Measurements from ENCODE around the gene KRT1. TPM values are rescaled to one million over a fixed set of nuclear protein-coding genes. Genes with fewer than 3 reads are reported as not detected.

KRT1 gene
- total and polyA plus RNA-seq, 2 donors (not counting 1 experiment from before 2014, with no cell fraction given): not detected

- ChIA-PET POLR2A (no interaction called here), CTCF (no interaction called here)
- peaks cover 0 to 5% (median 3%) of the 10 kb centered on the region in 3 donors for H3K9me3 ChIP-seq (ENCODE audit: control extremely low read depth in 1 of 3, control insufficient read depth in 2 of 3, insufficient read depth in 1 of 3, low read length in 2 of 3)
- 88% methylated on average over 7 of the region's 8 CpGs for WGBS (ENCODE audit: insufficient coverage)
- H3K27ac Mint-ChIP-seq: no peak overlapping the region
- H3K4me3 ChIP-seq (ENCODE audit: control extremely low read depth in 1 of 5, extremely low read depth in 1 of 5, insufficient read depth in 1 of 5, low read depth in 2 of 5, low read length in 4 of 5): no peak overlapping the region
- H3K27me3 Mint-ChIP-seq: peaks cover 22% of the 10 kb centered on the region
- no peak for ATAC-seq (ENCODE audit: low read depth)
- H3K9me3 Mint-ChIP-seq (ENCODE audit: insufficient read depth): no peaks in the 10 kb centered on the region
- no peak overlapping the region for H2AFZ ChIP-seq (ENCODE audit: insufficient read depth, low read depth, low read length, poor library complexity, severe bottlenecking)
- peaks cover 0 to 8% (median 0%) of the 10 kb centered on the region in 4 experiments for H3K27me3 ChIP-seq (replicated peaks in 1 of 4; ENCODE audit: control extremely low read depth in 1 of 4, control insufficient read depth in 3 of 4, insufficient read depth in 4 of 4, low read length in 3 of 4)
- H3K4me1 ChIP-seq (ENCODE audit: control insufficient read depth in 2 of 2, insufficient read depth in 2 of 2, low read length in 2 of 2): no peaks in the 10 kb centered on the region
- H3K4me3 Mint-ChIP-seq: no peak overlapping the region
- no peak overlapping the region for H3K9ac ChIP-seq (ENCODE audit: low read length)
- DNase-seq: no peak
- H3K4me2 ChIP-seq (replicated peaks; ENCODE audit: low read depth, low read length, poor library complexity, severe bottlenecking): no peak overlapping the region
- H3K79me2 ChIP-seq (ENCODE audit: control insufficient read depth, insufficient read depth, low read length): no peaks in the 10 kb centered on the region
- no peaks in the 10 kb centered on the region for H3K4me1 Mint-ChIP-seq
- H3K36me3 ChIP-seq (replicated peaks in 1 of 2; ENCODE audit: control extremely low read depth in 1 of 2, control insufficient read depth in 1 of 2, extremely low read depth in 1 of 2, insufficient read depth in 2 of 2, low read length in 1 of 2): no peaks in the 10 kb centered on the region
- no peaks in the 10 kb centered on the region for H4K20me1 ChIP-seq (ENCODE audit: control insufficient read depth, insufficient read depth, low read length, poor library complexity, severe bottlenecking)
- H3K27ac ChIP-seq (ENCODE audit: low read length in 2 of 2): no peak overlapping the region
- TF ChIP-seq CTCF (IDR thresholded peaks at IDR 0.05) (no peak), EZH2 (IDR thresholded peaks at IDR 0.05; ENCODE audit: borderline replicate concordance, insufficient read depth, low read depth, low read length, poor library complexity, severe bottlenecking) (no peak)
- intact Hi-C loops (cut with micrococcal nuclease): no loop called here
Observed at GRCh38 chr12:52655720-52656124, 24.5 kb downstream of the KRT1 start.

GRCh38 chr12:52655251-52655650 lies 25.0 kb downstream of the KRT1 start:
- no peak overlapping the region for H3K9ac ChIP-seq (ENCODE audit: low read length)
- no peaks in the 10 kb centered on the region for H3K4me1 ChIP-seq (ENCODE audit: control insufficient read depth in 2 of 2, insufficient read depth in 2 of 2, low read length in 2 of 2)
- H2AFZ ChIP-seq (ENCODE audit: insufficient read depth, low read depth, low read length, poor library complexity, severe bottlenecking): no peak overlapping the region
- CTCF ChIA-PET: no interaction called here
- peaks cover 0 to 11% (median 0%) of the 10 kb centered on the region in 4 experiments for H3K27me3 ChIP-seq (replicated peaks in 1 of 4; ENCODE audit: control extremely low read depth in 1 of 4, control insufficient read depth in 3 of 4, insufficient read depth in 4 of 4, low read length in 3 of 4)
- H3K9me3 Mint-ChIP-seq (ENCODE audit: insufficient read depth): no peaks in the 10 kb centered on the region
- no peak overlapping the region for H3K27ac ChIP-seq (ENCODE audit: low read length in 2 of 2)
- H3K4me3 ChIP-seq (ENCODE audit: control extremely low read depth in 1 of 5, extremely low read depth in 1 of 5, insufficient read depth in 1 of 5, low read depth in 2 of 5, low read length in 4 of 5): no peak overlapping the region
- H3K4me1 Mint-ChIP-seq: no peaks in the 10 kb centered on the region
- WGBS (ENCODE audit: insufficient coverage): 73% methylated on average over 5 of the region's 6 CpGs
- POLR2A ChIA-PET: no interaction called here
- no peaks in the 10 kb centered on the region for H4K20me1 ChIP-seq (ENCODE audit: control insufficient read depth, insufficient read depth, low read length, poor library complexity, severe bottlenecking)
- H3K36me3 ChIP-seq (replicated peaks in 1 of 2; ENCODE audit: control extremely low read depth in 1 of 2, control insufficient read depth in 1 of 2, extremely low read depth in 1 of 2, insufficient read depth in 2 of 2, low read length in 1 of 2): no peaks in the 10 kb centered on the region
- TF ChIP-seq EZH2 (IDR thresholded peaks at IDR 0.05; ENCODE audit: borderline replicate concordance, insufficient read depth, low read depth, low read length, poor library complexity, severe bottlenecking) (no peak), CTCF (IDR thresholded peaks at IDR 0.05) (no peak)
- intact Hi-C loops (cut with micrococcal nuclease): no loop called here
- H3K79me2 ChIP-seq (ENCODE audit: control insufficient read depth, insufficient read depth, low read length): no peaks in the 10 kb centered on the region
- H3K4me3 Mint-ChIP-seq: no peak overlapping the region
- H3K27ac Mint-ChIP-seq: no peak overlapping the region
- H3K9me3 ChIP-seq (ENCODE audit: control extremely low read depth in 1 of 3, control insufficient read depth in 2 of 3, insufficient read depth in 1 of 3, low read length in 2 of 3): peaks cover 0 to 5% (median 3%) of the 10 kb centered on the region in 3 donors
- H3K27me3 Mint-ChIP-seq: peaks cover 22% of the 10 kb centered on the region
- DNase-seq: no peak
- no peak overlapping the region for H3K4me2 ChIP-seq (replicated peaks; ENCODE audit: low read depth, low read length, poor library complexity, severe bottlenecking)
- no peak for ATAC-seq (ENCODE audit: low read depth)
